ENCODE data around the gene NTF4.

Gene NTF4

GRCh38 chr19:49064768-49065611, at the start of gene NTF4:
NTF4 (minus strand) TSS chr19:49064818; CDS start chr19:49061997, 2,821 bp downstream.
- DNase-seq (ENCODE audit: low read depth in 2 of 2) = no peak

DNA sequence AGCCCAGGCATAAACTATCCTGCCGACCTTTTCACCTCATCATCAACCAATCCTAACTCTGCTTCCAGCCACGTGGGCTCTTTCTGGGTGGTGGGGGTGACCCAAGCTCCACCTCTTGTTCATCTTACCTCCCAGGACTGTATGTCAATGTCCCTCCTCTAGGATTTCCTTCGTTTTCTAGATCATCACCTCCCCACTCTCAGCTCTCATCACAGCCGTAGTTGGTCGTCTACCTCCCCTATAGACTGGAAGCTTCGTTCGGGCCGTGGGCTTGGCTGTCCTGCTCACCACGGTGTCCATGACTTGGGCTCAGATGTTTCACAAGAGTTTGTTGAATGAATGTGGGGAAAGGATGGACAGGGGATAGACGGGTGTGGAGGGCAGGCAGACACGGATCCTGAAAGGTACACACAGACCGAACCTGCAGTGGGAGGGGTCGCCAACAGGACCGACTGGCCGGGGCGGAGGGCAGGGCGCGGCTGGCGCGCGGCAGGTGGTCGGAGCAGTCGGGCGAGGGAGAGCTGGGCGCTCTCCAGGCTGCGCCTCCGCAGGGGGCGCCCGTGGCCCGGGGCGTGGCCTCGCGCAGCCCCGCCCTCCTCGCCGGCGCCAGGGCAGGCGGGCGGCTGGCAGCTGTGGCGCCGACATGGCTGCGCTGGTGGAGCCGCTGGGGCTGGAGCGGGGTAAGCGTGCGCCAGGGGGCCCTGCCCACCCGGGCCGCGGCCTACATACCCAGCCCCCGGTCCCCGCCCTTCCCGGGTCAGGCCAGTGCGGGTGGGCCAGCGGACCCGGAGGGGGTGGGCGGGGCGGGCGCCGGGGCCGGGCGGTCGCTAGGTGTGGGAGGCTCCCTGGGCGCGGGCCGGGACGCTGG, 49.4 kb upstream of the NTF4 start, which contains the start of gene LIN7B:
LIN7B (plus strand) TSS at position 609 of the 868 bp plus-strand sequence; CDS start at position 644, 35 bp downstream.
- DNase-seq (ENCODE audit: low read depth in 2 of 2) = peak; percentile 57 to 73

- DNase-seq (ENCODE audit: low read depth in 2 of 2) = no peak
These were observed 46.8 kb upstream of the NTF4 start for GRCh38 chr19:49111218-49111998.

- DNase-seq (ENCODE audit: low read depth in 2 of 2) = no peak
These were observed 45.9 kb upstream of the NTF4 start for GRCh38 chr19:49110567-49110966.

DNA sequence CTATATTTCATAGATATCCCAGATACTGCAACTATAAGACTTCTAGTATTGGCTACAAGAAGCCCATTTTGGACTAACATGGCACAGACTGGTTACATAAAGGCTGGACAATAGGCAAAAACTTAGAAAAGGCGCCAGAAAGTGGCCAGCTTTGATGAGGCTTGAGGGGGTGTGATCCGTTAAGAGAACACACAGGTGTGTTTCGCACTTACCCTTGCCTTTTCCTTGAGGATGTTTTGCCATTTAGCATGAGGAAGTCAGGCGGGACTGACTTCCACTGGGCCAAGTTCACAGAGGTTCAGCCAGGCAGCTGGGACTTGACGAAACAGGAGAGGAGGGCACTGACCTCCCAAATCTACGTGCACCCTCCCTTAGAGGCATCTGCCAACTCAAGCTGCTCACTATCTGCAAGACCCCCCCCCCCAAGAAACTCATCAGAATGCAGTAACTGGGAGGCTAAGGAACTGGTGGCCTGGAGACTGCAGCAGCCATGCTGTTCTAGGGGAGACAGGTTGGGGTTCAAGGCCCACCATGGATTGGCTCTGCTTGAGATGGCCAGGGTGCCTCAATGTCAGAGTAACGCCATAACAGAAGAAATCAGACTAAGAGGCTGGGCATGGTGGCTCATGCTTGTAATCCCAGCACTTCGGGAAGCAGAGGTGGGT, 45.1 kb upstream of the NTF4 start:
- DNase-seq (ENCODE audit: low read depth in 2 of 2) = no peak

- no peak for DNase-seq (ENCODE audit: low read depth in 2 of 2)
These were observed 44.4 kb upstream of the NTF4 start for GRCh38 chr19:49109051-49109450.

DNA sequence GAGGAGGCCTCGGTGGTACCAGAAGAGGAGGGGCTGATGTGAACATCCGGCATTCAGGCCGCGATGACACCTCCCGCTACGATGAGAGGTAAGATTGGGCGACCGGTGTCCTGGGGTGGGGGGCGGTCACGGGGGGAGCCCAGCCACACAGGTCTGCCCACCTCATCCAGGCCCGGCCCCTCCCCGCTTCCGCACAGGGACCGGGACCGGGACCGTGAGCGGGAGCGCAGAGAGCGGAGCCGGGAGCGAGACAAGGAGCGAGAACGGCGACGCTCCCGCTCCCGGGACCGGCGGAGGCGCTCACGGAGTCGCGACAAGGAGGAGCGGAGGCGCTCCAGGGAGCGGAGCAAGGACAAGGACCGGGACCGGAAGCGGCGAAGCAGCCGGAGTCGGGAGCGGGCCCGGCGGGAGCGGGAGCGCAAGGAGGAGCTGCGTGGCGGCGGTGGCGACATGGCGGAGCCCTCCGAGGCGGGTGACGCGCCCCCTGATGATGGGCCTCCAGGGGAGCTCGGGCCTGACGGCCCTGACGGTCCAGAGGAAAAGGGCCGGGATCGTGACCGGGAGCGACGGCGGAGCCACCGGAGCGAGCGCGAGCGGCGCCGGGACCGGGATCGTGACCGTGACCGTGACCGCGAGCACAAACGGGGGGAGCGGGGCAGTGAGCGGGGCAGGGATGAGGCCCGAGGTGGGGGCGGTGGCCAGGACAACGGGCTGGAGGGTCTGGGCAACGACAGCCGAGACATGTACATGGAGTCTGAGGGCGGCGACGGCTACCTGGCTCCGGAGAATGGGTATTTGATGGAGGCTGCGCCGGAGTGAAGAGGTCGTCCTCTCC, 43.2 kb upstream of the NTF4 start:
- no peak for DNase-seq (ENCODE audit: low read depth in 2 of 2)

DNA sequence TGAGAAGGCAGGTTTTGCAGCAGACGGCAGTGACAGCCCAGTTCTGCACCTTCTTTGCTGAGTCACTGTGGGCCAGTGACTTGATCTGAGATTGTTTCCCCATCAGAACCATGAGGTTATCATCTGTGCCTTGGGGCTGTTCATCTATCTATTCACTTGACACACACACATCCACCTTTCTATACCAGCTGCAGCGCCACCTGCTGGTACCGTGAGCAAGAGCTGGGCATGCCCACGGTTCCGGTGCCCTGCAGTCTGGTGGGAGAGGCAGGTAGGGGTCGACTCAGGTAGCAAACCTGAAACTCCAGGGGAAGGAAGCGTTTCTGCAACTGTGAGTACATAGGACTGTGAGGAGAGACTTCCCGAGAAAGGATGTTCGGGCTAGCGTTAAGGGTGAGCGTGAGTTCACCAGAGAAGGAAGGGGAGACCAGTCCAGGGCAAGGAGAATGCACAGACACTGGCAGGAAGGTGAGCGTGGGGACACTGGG, 42.1 kb upstream of the NTF4 start:
- peak; percentile 54 to 60 for DNase-seq (ENCODE audit: low read depth in 2 of 2)

DNA sequence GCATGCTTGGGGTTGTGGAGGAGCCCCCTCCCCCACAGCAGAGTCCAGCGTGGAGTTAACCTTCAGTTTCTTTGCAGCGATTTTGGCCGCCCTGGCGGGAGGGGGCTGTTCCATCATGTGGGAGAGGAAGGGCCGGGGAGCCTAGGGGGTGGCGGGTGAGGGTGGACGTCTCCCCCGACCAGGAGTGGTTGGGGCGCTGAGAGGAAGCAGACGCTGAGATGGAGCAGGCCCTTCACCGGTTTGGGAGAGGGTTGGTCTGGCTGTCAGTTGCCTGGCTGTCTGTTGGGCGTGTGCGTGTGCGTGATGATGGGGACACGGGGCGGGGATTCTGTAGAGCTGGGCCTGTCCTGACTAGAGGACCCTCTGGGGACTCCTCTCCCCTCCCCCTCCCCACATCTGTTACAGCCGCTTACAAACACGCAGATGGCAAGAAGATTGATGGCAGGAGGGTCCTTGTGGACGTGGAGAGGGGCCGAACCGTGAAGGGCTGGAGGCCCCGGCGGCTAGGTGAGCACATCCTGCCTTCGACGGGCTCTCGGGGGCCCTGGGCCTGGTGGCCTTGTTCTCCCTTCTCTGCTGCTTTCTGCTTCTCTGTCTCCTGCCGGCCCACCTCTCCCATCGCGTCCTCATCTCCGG, 39.7 kb upstream of the NTF4 start:
- no peak for DNase-seq (ENCODE audit: low read depth in 2 of 2)

DNA sequence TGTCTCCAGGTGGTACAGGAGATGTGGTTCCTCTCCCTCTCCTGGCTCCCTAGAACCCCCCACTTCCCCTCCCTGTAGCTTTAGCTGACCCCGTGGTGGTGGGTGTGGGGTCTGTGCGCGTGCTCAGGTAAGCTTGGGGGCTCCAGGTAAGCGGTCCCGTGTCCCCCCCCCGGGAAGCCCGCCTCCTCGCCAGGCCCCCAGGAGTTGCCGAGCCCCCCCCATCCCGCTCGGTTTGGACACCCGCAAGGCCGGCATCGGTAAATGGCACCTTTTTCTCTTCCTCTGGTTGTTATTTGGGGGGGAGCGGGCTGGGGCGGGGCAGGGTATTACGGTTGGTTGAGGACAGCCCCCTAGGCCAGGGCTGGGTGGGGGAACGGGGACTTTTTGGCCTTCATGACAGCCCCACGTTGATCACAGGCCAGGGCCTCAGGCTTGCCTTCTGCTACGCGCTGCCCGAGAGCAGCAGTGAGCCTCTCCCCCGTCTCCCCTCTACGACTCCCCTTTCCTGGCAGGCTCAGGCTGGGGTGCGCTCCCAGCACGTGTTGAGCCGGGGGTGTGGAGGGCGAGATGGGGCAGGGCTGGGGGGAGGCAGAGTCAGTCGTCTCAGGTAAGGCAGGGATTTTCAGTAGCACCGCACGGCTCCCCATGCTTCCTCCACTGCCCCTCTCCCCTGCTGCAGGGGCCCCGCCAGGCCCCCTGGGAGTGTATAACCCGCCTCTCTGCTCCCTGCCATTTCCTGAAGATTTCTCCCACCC, 38.9 kb upstream of the NTF4 start:
- no peak for DNase-seq (ENCODE audit: low read depth in 2 of 2)

- no peak for DNase-seq (ENCODE audit: low read depth in 2 of 2)
These were observed 37.7 kb upstream of the NTF4 start for GRCh38 chr19:49102303-49102702.

- no peak for DNase-seq (ENCODE audit: low read depth in 2 of 2)
These were observed 36.5 kb upstream of the NTF4 start for GRCh38 chr19:49101160-49101559.

GRCh38 chr19:49098795-49099194, 34.2 kb upstream of the NTF4 start:
- no peak for DNase-seq (ENCODE audit: low read depth in 2 of 2)

DNA sequence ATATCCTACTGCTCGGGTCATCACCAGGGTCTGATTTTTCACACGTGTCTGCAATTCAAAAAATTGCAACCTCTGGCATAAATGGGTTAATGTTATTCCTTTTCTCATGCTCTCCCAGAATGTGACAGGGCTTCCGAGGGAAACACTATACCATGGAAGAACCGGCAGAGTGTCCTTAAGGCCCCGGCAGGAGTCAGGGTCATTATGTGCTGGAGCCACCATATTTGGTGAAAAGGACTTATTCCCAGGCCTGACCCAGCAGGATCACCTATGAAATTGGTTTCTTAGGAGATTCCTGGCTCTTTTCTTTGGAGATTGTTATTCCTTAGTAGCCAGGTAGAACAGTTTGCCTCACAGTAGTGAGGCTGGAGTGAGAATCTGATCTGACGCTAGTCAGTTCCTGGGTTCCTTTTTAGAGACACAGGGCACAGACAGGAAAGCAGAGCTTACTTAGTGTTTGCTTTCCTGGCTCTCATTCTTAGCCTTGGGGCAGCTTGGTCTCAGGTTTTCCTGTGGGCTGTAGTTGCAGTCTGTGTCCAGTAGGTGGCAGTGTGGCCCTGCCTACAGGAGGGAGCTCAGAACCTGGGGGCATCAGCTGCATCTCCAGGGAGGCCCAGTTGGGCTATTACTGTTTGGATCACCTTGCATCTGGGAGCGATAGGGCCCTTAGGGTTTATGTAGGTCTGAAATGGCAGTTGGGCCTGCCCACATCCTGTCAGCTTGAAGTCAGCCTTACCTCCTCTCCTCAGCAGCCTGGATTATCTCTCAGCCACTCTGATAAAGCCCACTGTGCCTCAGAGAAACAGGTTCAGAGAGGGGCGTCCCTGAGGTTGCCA, 33.1 kb upstream of the NTF4 start:
- peak; percentile 52 to 62 for DNase-seq (ENCODE audit: low read depth in 2 of 2)

- DNase-seq (ENCODE audit: low read depth in 2 of 2) = no peak
These were observed 30.2 kb upstream of the NTF4 start for GRCh38 chr19:49094505-49095482.

DNA sequence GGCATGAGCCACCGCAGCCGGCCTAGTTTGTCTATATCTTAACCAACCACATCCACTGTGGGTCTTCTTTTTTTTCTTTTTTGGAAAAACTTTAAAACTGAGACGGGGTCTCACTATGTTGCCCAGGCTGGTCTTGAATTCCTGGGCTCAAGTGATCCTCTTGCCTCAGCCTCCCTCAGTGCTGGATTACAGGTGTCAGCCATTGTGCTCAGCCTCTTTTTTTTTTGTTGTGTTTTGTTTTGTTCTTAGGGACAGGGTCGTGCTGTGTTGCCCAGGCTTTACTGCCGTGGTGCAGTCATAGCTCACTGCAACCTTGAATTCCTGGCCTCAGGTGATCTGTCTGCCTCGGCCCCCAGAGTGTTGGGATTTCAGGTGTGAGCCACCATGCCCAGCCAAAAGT, 28.1 kb upstream of the NTF4 start:
- no peak for DNase-seq (ENCODE audit: low read depth in 2 of 2)
